AG09309 (cell line): Measurements from ENCODE around the gene RPH3AL.
"Not testable (repeated sequence)": the region's sequence is repeated elsewhere in the genome, so short reads cannot be mapped to it uniquely, and the experiment has no call there.

Source experiments
- DNase-seq: peaks from one replicate; pipeline ENCODE4 v3.0.0-alpha.2; 2010; ENCODE audit warnings: low read depth
- H3K4me3 ChIP-seq: 2 replicates; pipeline ENCODE4 v1.5.1; 2011; ENCODE audit warnings: mild to moderate bottlenecking, low read depth, low read length, moderate library complexity; ENCODE audit not compliant: control insufficient read depth
- CTCF ChIP-seq: IDR thresholded peaks from 2 replicates; pipeline ENCODE4 v1.5.1; 2011; ENCODE audit warnings: mild to moderate bottlenecking, low read depth, low read length, inconsistent platforms; ENCODE audit not compliant: insufficient read depth, control insufficient read depth; ENCODE audit errors: missing control alignments

Gene RPH3AL

DNA sequence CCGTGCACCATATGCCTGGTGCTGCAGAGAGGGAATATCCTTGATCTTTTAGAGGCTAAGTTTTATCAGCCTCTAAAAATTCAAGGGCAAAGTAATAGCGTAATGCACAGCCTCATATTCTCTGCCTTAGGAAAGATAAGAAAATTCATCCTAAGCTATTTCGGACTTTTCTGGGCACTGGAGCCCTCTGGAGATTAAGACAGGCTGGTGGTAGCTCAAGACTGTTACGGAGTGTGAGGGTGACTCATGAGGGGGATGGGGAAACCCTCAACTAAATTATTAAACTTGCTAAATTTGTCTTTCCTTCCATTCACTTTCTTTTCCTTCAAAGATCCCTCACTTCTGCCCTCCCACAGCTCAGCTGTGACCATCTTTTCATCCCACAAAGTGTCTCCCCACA is 73.3 kb downstream of the RPH3AL start:
- H3K4me3 ChIP-seq = no peak overlapping the region
- no peak for TF ChIP-seq CTCF
- DNase-seq = no peak

GRCh38 chr17:278676-279059 is 73.9 kb downstream of the RPH3AL start:
- no peak for TF ChIP-seq CTCF
- no peak for DNase-seq

GRCh38 chr17:278055-278675 is 74.4 kb downstream of the RPH3AL start:
- no peak overlapping the region for H3K4me3 ChIP-seq
- DNase-seq = no peak
- no peak for TF ChIP-seq CTCF

More at GRCh38 chr17:278676-279059, 73.9 kb downstream of the RPH3AL start:
- H3K4me3 ChIP-seq = no peak overlapping the region

DNA sequence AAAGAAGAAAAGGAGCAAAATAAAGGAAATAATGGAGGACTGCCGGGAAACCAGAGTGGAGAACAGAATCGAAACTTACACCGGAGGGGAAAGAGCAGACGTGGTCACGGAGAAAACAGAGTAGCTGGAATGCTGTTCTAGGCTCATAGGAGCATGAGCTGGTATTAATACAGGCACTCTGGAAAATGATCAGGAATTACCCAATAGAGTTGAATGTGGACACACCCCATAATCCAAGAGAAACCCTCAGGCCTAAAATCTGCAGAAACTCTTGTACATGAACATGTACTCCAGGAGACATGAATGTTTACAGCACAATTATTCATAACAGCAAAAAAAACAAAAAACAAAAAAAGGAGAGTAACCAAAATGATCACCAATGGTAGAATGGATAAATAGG is 77.7 kb downstream of the RPH3AL start:
- H3K4me3 ChIP-seq = no peak overlapping the region
- TF ChIP-seq CTCF = no peak
- DNase-seq = no peak

DNA sequence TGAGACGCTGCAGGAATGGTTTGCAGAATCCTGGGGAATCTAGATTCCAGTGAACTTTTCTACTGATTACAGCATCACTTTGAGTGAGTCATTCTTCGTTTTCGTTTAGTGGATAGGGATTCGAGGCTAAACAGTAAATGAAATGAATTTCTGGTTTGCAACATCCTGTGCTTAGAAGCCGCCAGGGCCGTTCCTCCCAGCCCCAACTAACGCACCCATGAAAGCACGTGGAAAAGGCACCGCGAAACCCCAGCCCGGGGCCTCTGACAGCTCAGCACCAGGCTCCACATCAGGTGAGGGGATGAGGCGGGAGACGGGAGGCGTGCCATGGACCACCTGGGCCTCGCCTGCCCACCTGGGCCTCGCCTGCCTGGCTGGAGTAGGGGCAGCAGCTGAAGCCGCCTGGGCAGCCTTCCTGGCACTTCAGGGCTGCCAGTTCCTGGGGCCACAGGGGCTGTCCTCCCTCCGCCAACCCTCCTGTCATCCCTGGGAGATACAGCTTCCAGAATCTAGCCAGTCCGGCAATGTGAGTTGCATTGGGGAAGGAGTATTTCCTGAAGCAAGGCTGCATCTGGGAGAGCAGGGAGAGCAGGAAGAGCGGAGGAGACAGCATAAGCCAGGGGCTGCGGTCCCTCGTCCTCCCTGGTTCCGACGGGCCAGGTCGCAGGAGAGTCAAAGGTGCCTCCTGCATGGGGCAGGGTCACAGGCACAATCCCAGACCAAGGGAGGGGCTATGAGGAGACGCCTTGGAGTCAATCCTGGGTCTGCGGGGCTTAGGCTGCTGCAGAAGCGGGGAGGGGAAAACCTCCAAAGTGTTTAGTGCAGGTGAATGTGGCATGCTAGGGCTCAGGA is 78.4 kb downstream of the RPH3AL start:
- no peak overlapping the region for H3K4me3 ChIP-seq
- no peak for DNase-seq
- TF ChIP-seq CTCF = no peak

DNA sequence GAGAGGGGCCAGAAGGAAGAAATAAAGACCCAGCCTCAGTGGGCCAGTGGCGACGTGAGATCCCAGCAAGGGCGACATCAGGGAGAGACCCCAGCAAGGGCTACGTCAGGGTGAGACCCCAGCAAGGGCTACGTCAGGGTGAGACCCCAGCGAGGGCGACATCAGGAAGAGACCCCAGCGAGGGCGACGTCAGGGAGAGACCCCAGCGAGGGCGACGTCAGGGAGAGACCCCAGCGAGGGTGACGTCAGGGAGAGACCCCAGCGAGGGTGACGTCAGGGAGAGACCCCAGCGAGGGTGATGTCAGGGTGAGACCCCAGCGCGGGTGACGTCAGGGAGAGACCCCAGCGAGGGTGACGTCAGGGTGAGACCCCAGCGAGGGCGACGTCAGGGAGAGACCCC is 79.8 kb downstream of the RPH3AL start:
- not testable (repeated sequence) for H3K4me3 ChIP-seq, DNase-seq

- not testable (repeated sequence) for H3K4me3 ChIP-seq, DNase-seq
These were observed 80.5 kb downstream of the RPH3AL start for GRCh38 chr17:271928-272623.
